H1 (cell line): Measurements from ENCODE around the gene ACBD6. TPM values are rescaled to one million over a fixed set of nuclear protein-coding genes. Genes with fewer than 3 reads are reported as not detected.
A peak's percentile ranks its signal among the peaks of the same experiment; 100 is the strongest.

ENCODE experiments used
- CTCF ChIA-PET: fragments of 300-600 bp; sonication (Branson Sonifier 250); formaldehyde crosslinking; loops from one replicate; lab custom pipeline; 2021; ENCODE audit not compliant: partially characterized antibody; lab: Charles Lee
- POLR2A ChIA-PET: fragments of 300-600 bp; sonication (Branson Sonifier 250); formaldehyde crosslinking; loops from one replicate; lab custom pipeline; 2021; ENCODE audit warnings: inconsistent platforms; ENCODE audit not compliant: partially characterized antibody; lab: Charles Lee
- DNase-seq, 2 experiments: peaks; one replicate each; pipeline versions ENCODE4 v3.0.0 to v3.0.0-alpha.2; 2010 to 2022; ENCODE audit warnings: low spot score in 2 of 2, low read depth in 1 of 2, mixed read lengths in 1 of 2
- FAIRE-seq: peaks from 2 replicates; lab custom pipeline; 2011; peaks lifted over from hg19 to GRCh38; lab: Jason Lieb, UNC
- H2AFZ ChIP-seq: 2 replicates; pipeline ENCODE4 v1.8.1; 2012; ENCODE audit warnings: low read length, inconsistent platforms
- H2AK5ac ChIP-seq: 2 replicates; pipeline ENCODE4 v1.6.1; 2013; ENCODE audit warnings: low read depth, low read length
- H2BK120ac ChIP-seq: replicated peaks from 2 replicates; pipeline ENCODE3; 2013; ENCODE audit warnings: low read depth, low read length, inconsistent platforms
- H2BK12ac ChIP-seq: 2 replicates; pipeline ENCODE4 v1.6.1; 2013; ENCODE audit warnings: low read depth, low read length
- H2BK15ac ChIP-seq: 2 replicates; pipeline ENCODE4 v1.6.1; 2013; ENCODE audit warnings: low read length
- H2BK20ac ChIP-seq: 2 replicates; pipeline ENCODE4 v1.6.1; 2013; ENCODE audit warnings: low read length
- H2BK5ac ChIP-seq: 2 replicates; pipeline ENCODE4 v1.6.1; 2013; ENCODE audit warnings: low read depth, low read length
- H3K14ac ChIP-seq: 2 replicates; pipeline ENCODE4 v1.6.1; 2013; ENCODE audit warnings: inconsistent platforms; ENCODE audit not compliant: insufficient read length
- H3K18ac ChIP-seq: 2 replicates; pipeline ENCODE4 v1.6.1; 2013; ENCODE audit warnings: low read length; ENCODE audit errors: extremely low read depth
- H3K23ac ChIP-seq: 2 replicates; pipeline ENCODE4 v1.6.1; 2013; ENCODE audit warnings: inconsistent platforms; ENCODE audit not compliant: insufficient read length
- H3K23me2 ChIP-seq: 2 replicates; pipeline ENCODE4 v1.6.1; 2013; ENCODE audit warnings: low read depth, low read length
- H3K27ac ChIP-seq: 2 replicates; pipeline ENCODE4 v1.6.1; 2011; ENCODE audit warnings: low read depth, low read length, inconsistent platforms
- H3K27me3 ChIP-seq, 4 experiments: replicated peaks in 1 of 4; 1 replicate in 1 of 4; 2 replicates in 3 of 4; pipeline versions ENCODE4 v1.6.1 to v1.8.1; 2011 to 2013; ENCODE audit warnings: low read length in 3 of 4, mild to moderate bottlenecking in 3 of 4, inconsistent platforms in 2 of 4, mixed read lengths in 2 of 4, moderate library complexity in 1 of 4; ENCODE audit not compliant: control insufficient read depth in 3 of 4, insufficient read depth in 3 of 4; ENCODE audit errors: extremely low read depth in 1 of 4
- H3K36me3 ChIP-seq, 4 experiments: 2 replicates each; pipeline versions ENCODE4 v1.6.1 to v1.8.1; 2011 to 2013; ENCODE audit warnings: mild to moderate bottlenecking in 4 of 4, low read length in 3 of 4, moderate library complexity in 2 of 4, control low read depth in 1 of 4, inconsistent platforms in 1 of 4; ENCODE audit not compliant: insufficient read depth in 4 of 4, control insufficient read depth in 2 of 4
- H3K4ac ChIP-seq: replicated peaks from 2 replicates; pipeline ENCODE3; 2013; ENCODE audit warnings: low read length, low read depth, mixed read lengths, inconsistent platforms; ENCODE audit not compliant: insufficient read length
- H3K4me1 ChIP-seq, 4 experiments: replicated peaks in 1 of 4; 1 replicate in 1 of 4; 2 replicates in 3 of 4; pipeline versions ENCODE4 v1.6.1 to v1.8.1; 2011 to 2013; ENCODE audit warnings: low read length in 3 of 4, inconsistent platforms in 2 of 4, mixed read lengths in 1 of 4; ENCODE audit not compliant: insufficient read depth in 4 of 4, control insufficient read depth in 3 of 4
- H3K4me2 ChIP-seq, 2 experiments: 2 replicates each; pipeline versions ENCODE4 v1.6.1 to v1.8.1; 2011 to 2013; ENCODE audit warnings: low read depth in 2 of 2, low read length in 2 of 2, control low read depth in 1 of 2, inconsistent platforms in 1 of 2, mild to moderate bottlenecking in 1 of 2; ENCODE audit not compliant: insufficient read depth in 1 of 2
- H3K4me3 ChIP-seq, 4 experiments: fragments of 200-600, 300-600 bp in 1 of 4; sonication (generic), shearing (Covaris generic), sonication (Bioruptor Twin) in 1 of 4; 2 replicates each; pipeline versions ENCODE4 v1.5.1 to v1.8.1; 2011 to 2016; ENCODE audit warnings: low read length in 4 of 4, low read depth in 3 of 4, control low read depth in 2 of 4, inconsistent platforms in 2 of 4, mild to moderate bottlenecking in 2 of 4, mixed read lengths in 1 of 4, moderate library complexity in 1 of 4; ENCODE audit not compliant: insufficient read depth in 2 of 4; ENCODE audit errors: extremely low read depth in 1 of 4
- H3K56ac ChIP-seq: replicated peaks from 2 replicates; pipeline ENCODE3; 2013; ENCODE audit warnings: low read depth, mild to moderate bottlenecking, mixed read lengths, low read length, inconsistent platforms; ENCODE audit not compliant: insufficient read length
- H3K79me1 ChIP-seq: 2 replicates; pipeline ENCODE4 v1.6.1; 2013; ENCODE audit warnings: low read depth, low read length, control low read depth
- H3K79me2 ChIP-seq, 2 experiments: 2 replicates each; pipeline versions ENCODE4 v1.6.1 to v1.8.1; 2012 to 2013; ENCODE audit warnings: low read length in 2 of 2, mild to moderate bottlenecking in 2 of 2, inconsistent platforms in 1 of 2; ENCODE audit not compliant: insufficient read depth in 2 of 2, control insufficient read depth in 1 of 2
- H3K9ac ChIP-seq, 4 experiments: replicated peaks in 1 of 4; 1 replicate in 1 of 4; 2 replicates in 3 of 4; pipeline versions ENCODE4 v1.6.1 to v1.8.1; 2011 to 2013; ENCODE audit warnings: low read depth in 3 of 4, low read length in 3 of 4, control low read depth in 2 of 4, mild to moderate bottlenecking in 2 of 4, moderate library complexity in 2 of 4, inconsistent platforms in 1 of 4; ENCODE audit errors: extremely low read depth in 1 of 4
- H3K9me3 ChIP-seq, 2 experiments: 2 replicates each; pipeline versions ENCODE4 v1.6.1 to v1.8.1; 2012 to 2013; ENCODE audit warnings: mild to moderate bottlenecking in 2 of 2, moderate library complexity in 2 of 2, control low read depth in 1 of 2, inconsistent platforms in 1 of 2, low read depth in 1 of 2, low read length in 1 of 2, mixed read lengths in 1 of 2; ENCODE audit not compliant: insufficient read depth in 2 of 2
- H4K20me1 ChIP-seq, 2 experiments: replicated peaks in 1 of 2; 2 replicates each; pipeline versions ENCODE3 to v1.8.1; 2011 to 2013; ENCODE audit warnings: inconsistent platforms in 2 of 2, low read length in 2 of 2, mild to moderate bottlenecking in 1 of 2; ENCODE audit not compliant: insufficient read depth in 2 of 2, control insufficient read depth in 1 of 2
- H4K5ac ChIP-seq: 2 replicates; pipeline ENCODE4 v1.6.1; 2013; ENCODE audit warnings: low read length, low read depth, mixed read lengths, inconsistent platforms; ENCODE audit not compliant: insufficient read length
- H4K8ac ChIP-seq: 2 replicates; pipeline ENCODE4 v1.8.0; 2013; ENCODE audit warnings: mild to moderate bottlenecking, moderate library complexity, low read length, inconsistent platforms; ENCODE audit not compliant: insufficient read depth; ENCODE audit errors: extremely low read depth
- H4K91ac ChIP-seq: replicated peaks from 2 replicates; pipeline ENCODE3; 2013; ENCODE audit warnings: low read length, mixed read lengths, inconsistent platforms; ENCODE audit not compliant: insufficient read length
- CEBPB ChIP-seq: IDR thresholded peaks from 2 replicates; pipeline ENCODE4 v1.6.1; 2012; ENCODE audit warnings: low read depth, low read length
- GABPA ChIP-seq: IDR thresholded peaks from 2 replicates; pipeline ENCODE4 v1.6.1; 2011; ENCODE audit warnings: mild to moderate bottlenecking, low read length, moderate library complexity, borderline replicate concordance; ENCODE audit not compliant: insufficient read depth
- GTF2F1 ChIP-seq: IDR thresholded peaks from 2 replicates; pipeline ENCODE4 v1.6.1; 2012; ENCODE audit warnings: low read depth, low read length, improper control_type of control experiment, borderline replicate concordance
- KDM4A ChIP-seq: IDR thresholded peaks from one replicate; pipeline ENCODE4 v1.7.1; 2012; ENCODE audit warnings: low read depth, mild to moderate bottlenecking, moderate library complexity, low read length, inconsistent platforms; ENCODE audit not compliant: severe bottlenecking
- KDM5A ChIP-seq: fragments of 200-600 bp; IDR thresholded peaks from 2 replicates; pipeline ENCODE4 v1.7.1; 2012; ENCODE audit warnings: mild to moderate bottlenecking, low read length, inconsistent platforms, mixed read lengths
- POLR2A ChIP-seq, 2 experiments: IDR thresholded peaks; 1 replicate in 1 of 2; 2 replicates in 1 of 2; pipeline ENCODE4 v1.6.1; 2011; ENCODE audit warnings: low read depth in 2 of 2, low read length in 2 of 2, mild to moderate bottlenecking in 2 of 2; ENCODE audit errors: control extremely low read depth in 1 of 2
- POU5F1 ChIP-seq: IDR thresholded peaks from 2 replicates; pipeline ENCODE4 v1.6.1; 2011; ENCODE audit warnings: low read depth, mild to moderate bottlenecking, low read length, moderate library complexity
- RAD21 ChIP-seq, 2 experiments: IDR thresholded peaks in 1 of 2; conservative IDR thresholded peaks in 1 of 2; 2 replicates each; pipeline ENCODE4 v1.6.1; 2011; ENCODE audit warnings: low read depth in 2 of 2, low read length in 2 of 2, improper control_type of control experiment in 1 of 2, inconsistent platforms in 1 of 2, mild to moderate bottlenecking in 1 of 2, moderate library complexity in 1 of 2
- RBBP5 ChIP-seq: IDR thresholded peaks from 2 replicates; pipeline ENCODE4 v1.7.1; 2012; ENCODE audit warnings: low read depth, mild to moderate bottlenecking, inconsistent platforms, low read length, moderate library complexity, borderline replicate concordance
- SRF ChIP-seq: IDR thresholded peaks from 2 replicates; pipeline ENCODE4 v1.6.1; 2011; ENCODE audit warnings: mild to moderate bottlenecking, low read depth, low read length, moderate library complexity
- WGBS, 2 experiments: shearing (Covaris generic) in 1 of 2; methylation state at CpG; one replicate each; pipeline versions ENCODE4 v1.1.6 to v1.1.7; 2013 to 2015; ENCODE audit warnings: low lambda C conversion rate in 2 of 2, mixed read lengths in 2 of 2, inconsistent platforms in 1 of 2, low coverage in 1 of 2, missing lambda C conversion rate in 1 of 2; ENCODE audit not compliant: insufficient replicate concordance in 2 of 2, insufficient coverage in 1 of 2, insufficient read length in 1 of 2; ENCODE audit errors: extremely low coverage in 1 of 2, missing lambda C conversion rate in 1 of 2; 5-methylcytosine and 5-hydroxymethylcytosine counted together
- polyA plus RNA-seq, 7 experiments: library from polyadenylated mRNA; depleted of rRNA in 3 of 7; stranded (reverse) in 5 of 7; unstranded in 2 of 7; fragments of >200 nt in 5 of 7; fragments of 200-250 nt in 2 of 7; gene quantifications; 1 replicate in 5 of 7; 2 replicates in 1 of 7; 4 replicates in 1 of 7; pipeline versions ENCODE4 v1.2.1 to v1.2.3, GENCODE V29; 2011 to 2013; ENCODE audit warnings: missing spikeins in 2 of 7, mixed read lengths in 2 of 7
- total RNA-seq: library from RNA; stranded (reverse); fragmentation: NEBNext Ultra II Directional; extraction: Animal tissue kit (Norgen Biotek cat#: 25700); gene quantifications from 2 replicates; pipeline ENCODE4 v1.2.1, GENCODE V29; 2021
- TF ChIP-seq, protein P1 (sequence below): IDR thresholded peaks from 2 replicates; pipeline ENCODE4 v1.6.1; 2012; ENCODE audit warnings: low read length, inconsistent platforms

Gene ACBD6
- total and polyA plus RNA-seq, 2 of the 8 experiments (the other 6 are each of a cell fraction or from before 2014, with no cell fraction given) = 52.0 to 67.7 TPM

GRCh38 chr1:180256341-180257027, 245.9 kb downstream of the ACBD6 start:
- Histone ChIP-seq H2BK12ac (no peak overlapping the region), H3K27me3 (no peaks in the 10 kb centered on the region; a peak in 1 of 7 replicates), H2AK5ac (0 out of 2 replicates have a peak overlapping the region, but pooled peaks have one; percentile 48), H4K5ac (no peak overlapping the region), H3K18ac (no peak overlapping the region), H4K20me1 (no peaks in the 10 kb centered on the region), H3K9me3 (no peaks in the 10 kb centered on the region), H4K8ac (peak overlapping the region; percentile 81; the same call in 1 of the 2 replicates), H3K27ac (no peak overlapping the region), H2BK15ac (no peak overlapping the region), H2BK120ac (no peak overlapping the region), H3K79me1 (no peaks in the 10 kb centered on the region), H2BK20ac (no peak overlapping the region), H3K4me1 (peaks cover 0 to 18% (median 10%) of the 10 kb centered on the region in 4 experiments; a peak in 6 of 7 replicates), H3K4ac (no peak overlapping the region), H3K23me2 (0 out of 2 replicates have a peak, but pooled peaks cover 1% of the 10 kb centered on the region), H3K4me2 (no peak overlapping the region), H4K91ac (no peak overlapping the region), H3K36me3 (no peaks in the 10 kb centered on the region), H3K14ac (no peak overlapping the region), H3K9ac (no peak overlapping the region), H3K23ac (no peak overlapping the region), H2BK5ac (no peak overlapping the region), H3K4me3 (no peak overlapping the region), H2AFZ (no peak overlapping the region), H3K56ac (no peak overlapping the region), H3K79me2 (no peaks in the 10 kb centered on the region)
- no peak for FAIRE-seq
- no peak for DNase-seq
- 82% methylated on average over 15 of the region's 15 CpGs; no CpG with 5 or more reads in 1 of the 2 experiments for WGBS, 2 experiments
- ChIA-PET POLR2A (interaction anchor here (2.0 to 4.0 kb wide), 2 partner anchors 14 to 25 kb away, joined by 7 to 17 read pairs; no protein-coding TSS in a partner anchor), CTCF (interaction anchor here (1.0 to 17.1 kb wide), 9 partner anchors 12 to 221 kb away, joined by 3 to 244 read pairs (median 4); no protein-coding TSS in a partner anchor)
- TF ChIP-seq, protein P1, sequence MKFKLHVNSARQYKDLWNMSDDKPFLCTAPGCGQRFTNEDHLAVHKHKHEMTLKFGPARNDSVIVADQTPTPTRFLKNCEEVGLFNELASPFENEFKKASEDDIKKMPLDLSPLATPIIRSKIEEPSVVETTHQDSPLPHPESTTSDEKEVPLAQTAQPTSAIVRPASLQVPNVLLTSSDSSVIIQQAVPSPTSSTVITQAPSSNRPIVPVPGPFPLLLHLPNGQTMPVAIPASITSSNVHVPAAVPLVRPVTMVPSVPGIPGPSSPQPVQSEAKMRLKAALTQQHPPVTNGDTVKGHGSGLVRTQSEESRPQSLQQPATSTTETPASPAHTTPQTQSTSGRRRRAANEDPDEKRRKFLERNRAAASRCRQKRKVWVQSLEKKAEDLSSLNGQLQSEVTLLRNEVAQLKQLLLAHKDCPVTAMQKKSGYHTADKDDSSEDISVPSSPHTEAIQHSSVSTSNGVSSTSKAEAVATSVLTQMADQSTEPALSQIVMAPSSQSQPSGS = no peak
- TF ChIP-seq GTF2F1 (no peak), RAD21 (IDR thresholded peaks at IDR 0.05 in 1 of 2, conservative IDR thresholded peaks at IDR 0.05 in 1 of 2; ENCODE audit: low read depth in 2 of 2, low read length in 2 of 2) (no peak), KDM5A (no peak), SRF (no peak), RBBP5 (no peak), KDM4A (no peak), POU5F1 (no peak), GABPA (no peak), CEBPB (no peak), POLR2A (IDR thresholded peaks at IDR 0.05; ENCODE audit: control extremely low read depth in 1 of 2, low read depth in 2 of 2, low read length in 2 of 2) (no peak)
